ENCODE measurements around the gene RASGRP2.

The RASGRP2 gene

DNA sequence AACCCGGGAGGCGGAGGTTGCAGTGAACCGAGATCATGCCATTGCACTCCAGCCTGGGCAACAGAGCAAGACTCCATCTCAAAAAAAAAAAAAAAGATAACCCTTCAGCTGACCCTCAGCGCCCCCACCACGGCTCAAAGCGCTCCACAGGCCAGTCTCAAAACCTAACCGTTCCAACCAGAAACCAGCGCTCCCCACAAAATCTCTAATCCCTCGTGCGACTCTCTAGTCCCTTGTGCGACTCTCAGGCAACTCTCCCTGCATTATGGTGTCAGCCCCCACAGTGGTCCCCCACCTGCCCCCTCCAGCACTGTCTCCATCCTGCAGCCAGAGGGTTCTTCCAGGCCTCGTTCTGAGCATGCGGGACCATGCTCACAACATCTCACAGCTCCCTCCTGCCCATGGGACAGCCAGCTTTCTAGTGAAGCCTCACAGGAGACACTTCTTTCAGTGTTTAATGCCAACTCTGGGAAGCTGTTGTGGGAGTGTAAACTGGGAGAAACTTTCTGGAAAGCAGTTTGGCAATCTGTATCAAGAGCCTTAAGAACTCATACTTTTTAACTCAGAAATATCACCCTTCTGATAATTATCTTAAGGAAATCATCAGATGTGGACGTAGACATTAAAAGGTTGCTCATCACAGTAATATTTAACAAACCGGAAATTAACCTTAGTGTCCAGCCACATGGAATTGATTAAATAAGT, 4.2 kb upstream of the RASGRP2 start:
- no peak for TF ChIP-seq CTCF (IDR thresholded peaks at IDR 0.05; ENCODE audit: extremely low read depth, insufficient read depth, missing control alignments)
- in situ Hi-C loops (cut with MboI; ENCODE audit: low pct_unique_long_range_greater_than_20kb, low sequenced_read_pairs, unreplicated experiment), result no loop called here
- DNase-seq (ENCODE audit: low spot score), result no peak

GRCh38 chr11:64746486-64746885, 2.5 kb upstream of the RASGRP2 start:
- in situ Hi-C loops (cut with MboI; ENCODE audit: low pct_unique_long_range_greater_than_20kb, low sequenced_read_pairs, unreplicated experiment), result no loop called here

DNA sequence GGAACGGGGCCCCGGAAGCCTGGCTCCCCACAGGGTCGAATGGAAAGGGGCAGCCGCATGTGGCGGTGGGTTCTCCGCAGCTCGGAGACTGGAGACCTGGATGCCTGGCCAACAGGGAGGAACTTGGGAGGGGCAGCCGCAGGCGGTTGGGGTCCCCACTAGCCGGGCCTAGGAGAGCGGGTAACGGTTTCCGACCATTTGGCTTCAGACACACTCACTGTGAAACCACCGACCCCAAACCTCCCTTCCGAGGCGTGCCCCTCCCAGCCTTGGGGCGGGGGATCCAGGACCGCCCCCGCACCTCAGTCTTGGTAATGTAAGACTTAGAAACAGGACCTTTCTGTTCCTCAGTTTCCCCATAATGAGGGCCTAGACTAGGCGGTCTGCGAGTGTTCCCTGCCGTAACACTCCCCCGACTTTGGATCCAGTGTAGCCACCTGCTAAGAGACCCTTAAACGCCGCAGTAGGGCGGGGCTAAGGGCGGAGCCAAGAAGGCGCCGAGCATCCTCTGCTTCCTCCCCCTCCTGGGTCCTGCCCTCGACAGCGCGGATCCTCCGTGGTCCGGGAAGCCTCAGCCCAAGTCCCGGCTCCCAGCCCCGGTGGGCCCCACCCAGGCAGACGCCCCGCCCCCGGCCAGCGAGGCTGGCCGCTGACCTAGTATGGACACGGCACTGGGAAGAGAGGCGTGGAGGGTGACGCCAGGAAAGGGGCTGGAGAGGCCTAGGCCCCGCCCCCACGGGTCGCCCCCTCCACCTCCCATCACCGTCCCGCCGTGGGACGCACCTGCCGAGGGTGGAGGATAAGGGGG, 1.8 kb upstream of the RASGRP2 start:
- in situ Hi-C loops (cut with MboI; ENCODE audit: low pct_unique_long_range_greater_than_20kb, low sequenced_read_pairs, unreplicated experiment), result no loop called here
- DNase-seq (ENCODE audit: low spot score), result peak; percentile 89

More at GRCh38 chr11:64746486-64746885, 2.5 kb upstream of the RASGRP2 start:
- DNase-seq (ENCODE audit: low spot score), result peak; percentile 54
- no peak for TF ChIP-seq CTCF (IDR thresholded peaks at IDR 0.05; ENCODE audit: extremely low read depth, insufficient read depth, missing control alignments)

GRCh38 chr11:64745189-64745520, 1.2 kb upstream of the RASGRP2 start:
- DNase-seq (ENCODE audit: low spot score), result no peak
- in situ Hi-C loops (cut with MboI; ENCODE audit: low pct_unique_long_range_greater_than_20kb, low sequenced_read_pairs, unreplicated experiment), result no loop called here
- no peak for TF ChIP-seq CTCF (IDR thresholded peaks at IDR 0.05; ENCODE audit: extremely low read depth, insufficient read depth, missing control alignments)

More for the DNA sequence above, 1.8 kb upstream of the RASGRP2 start:
- no peak for TF ChIP-seq CTCF (IDR thresholded peaks at IDR 0.05; ENCODE audit: extremely low read depth, insufficient read depth, missing control alignments)

DNA sequence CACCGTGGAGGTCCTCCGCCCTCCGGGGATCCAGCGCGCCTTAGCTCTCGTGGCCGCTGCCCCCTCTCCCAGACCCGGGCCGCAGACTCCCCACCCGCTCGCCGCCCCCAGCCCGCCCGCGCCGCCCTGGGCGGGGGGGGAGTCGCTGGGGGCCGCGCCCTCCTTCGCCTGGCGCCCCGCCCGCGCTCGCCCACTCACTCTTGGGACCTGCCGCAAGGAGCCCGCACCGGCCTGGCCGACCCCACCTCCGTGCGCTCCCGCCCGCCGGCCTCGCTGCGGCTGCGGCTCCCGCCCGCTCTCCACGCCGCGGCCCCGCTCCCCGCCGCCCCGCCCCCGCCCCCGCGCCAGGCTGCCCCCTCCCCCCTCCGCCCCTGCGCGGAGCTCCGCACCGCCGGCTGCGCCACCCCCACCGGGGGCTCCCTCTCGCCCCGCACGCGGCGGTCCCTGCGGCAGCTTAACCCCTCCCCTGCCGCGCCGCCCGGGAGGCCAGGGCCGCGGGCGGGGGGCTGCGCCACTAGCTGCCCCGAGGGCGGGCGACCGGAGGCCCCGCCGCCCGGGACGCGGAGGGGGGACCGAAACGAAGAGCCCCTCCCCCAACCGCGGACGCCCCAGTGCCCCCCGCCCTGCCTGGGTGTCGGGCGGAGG, 724 bp upstream of the RASGRP2 start:
- TF ChIP-seq CTCF (IDR thresholded peaks at IDR 0.05; ENCODE audit: extremely low read depth, insufficient read depth, missing control alignments), result no peak
- peak; percentile 87 for DNase-seq (ENCODE audit: low spot score)

DNA sequence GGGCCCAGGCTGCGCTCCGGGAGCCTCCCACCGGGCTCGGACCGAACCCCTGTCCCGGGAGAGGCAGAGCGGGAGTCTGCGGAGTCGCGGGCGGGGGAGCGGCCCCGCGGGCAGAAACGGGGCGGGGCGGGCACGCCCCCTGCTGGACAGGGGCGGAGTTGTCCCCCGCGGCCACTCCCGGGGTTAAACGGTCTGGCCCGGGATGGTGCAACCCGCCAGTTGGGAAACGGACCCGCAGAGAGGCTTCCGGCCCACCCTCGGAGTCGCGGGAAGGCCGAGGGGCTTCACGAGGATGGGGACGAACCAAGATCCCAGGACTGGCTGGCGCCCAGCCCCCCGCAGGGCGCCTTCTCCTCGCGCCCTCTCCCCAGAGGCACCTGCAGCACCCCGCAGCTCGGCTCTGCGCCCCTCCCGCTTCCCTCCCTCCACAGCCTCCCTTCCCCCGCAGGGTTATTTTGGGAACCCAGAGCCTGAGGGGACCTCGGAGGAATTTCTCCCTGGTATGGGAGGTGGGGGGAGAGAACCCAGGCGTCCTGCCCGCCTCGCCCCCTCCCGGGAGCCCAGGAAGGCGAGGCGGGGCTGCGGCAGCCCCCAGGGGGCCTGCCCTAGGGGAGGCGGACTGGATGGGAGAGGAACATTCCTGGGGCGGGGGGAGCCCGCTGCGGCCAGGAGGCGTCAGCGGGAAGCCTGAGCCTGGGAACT, 902 bp downstream of the RASGRP2 start:
- DNase-seq (ENCODE audit: low spot score), result peak; percentile 95
- peak; percentile 76 for TF ChIP-seq CTCF (IDR thresholded peaks at IDR 0.05; ENCODE audit: extremely low read depth, insufficient read depth, missing control alignments)

More for the DNA sequence above, 724 bp upstream of the RASGRP2 start:
- in situ Hi-C loops (cut with MboI; ENCODE audit: low pct_unique_long_range_greater_than_20kb, low sequenced_read_pairs, unreplicated experiment), result no loop called here

More for the DNA sequence above, 902 bp downstream of the RASGRP2 start:
- in situ Hi-C loops (cut with MboI; ENCODE audit: low pct_unique_long_range_greater_than_20kb, low sequenced_read_pairs, unreplicated experiment), result no loop called here

Measured in GM13977 (cell line).